Measurements from ENCODE around the gene GRM6.
A peak's percentile ranks its signal among the peaks of the same experiment; 100 is the strongest.

GRM6 gene

GRCh38 chr5:178994580-178995340 lies at the start of gene GRM6:
Gene GRM6 (minus strand): TSS chr5:178995320. CDS start chr5:178994944, 376 bp downstream.
- H3K4me1 Mint-ChIP-seq (ENCODE audit: low read depth) = peaks cover 4% of the 10 kb centered on the region
- H3K36me3 Mint-ChIP-seq = no peaks in the 10 kb centered on the region
- H3K27me3 Mint-ChIP-seq = peaks cover 15% of the 10 kb centered on the region
- H3K27ac Mint-ChIP-seq = no peak within 1 kb of the TSS
- H3K4me3 Mint-ChIP-seq = no peak within 1 kb of the TSS
- no peaks in the 10 kb centered on the region for H3K9me3 Mint-ChIP-seq (ENCODE audit: low read depth)

DNA sequence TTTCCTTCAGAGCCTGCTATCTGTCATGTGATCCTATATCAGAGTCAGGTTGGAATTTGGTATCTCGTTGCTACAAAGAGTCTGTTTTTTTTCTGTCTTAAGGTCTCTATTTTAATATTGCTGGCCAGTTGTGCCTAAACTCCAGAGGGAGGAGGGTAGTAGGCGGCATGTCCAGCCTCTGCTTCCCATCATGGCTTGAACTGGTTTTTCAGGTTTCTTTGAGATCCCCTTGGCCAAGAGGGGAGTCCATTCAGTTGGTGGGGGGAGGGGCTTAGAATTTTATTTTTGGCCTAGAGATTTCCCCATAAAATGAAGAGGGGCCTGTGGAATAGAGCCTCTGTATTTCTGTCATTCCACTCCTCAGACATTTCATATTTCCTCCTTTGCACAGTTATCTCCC lies 49.6 kb upstream of the GRM6 start:
- Mint-ChIP-seq H3K36me3 (peaks cover 17% of the 10 kb centered on the region), H3K27me3 (peaks cover 4% of the 10 kb centered on the region), H3K9me3 (ENCODE audit: low read depth) (peaks cover 21% of the 10 kb centered on the region), H3K27ac (no peak overlapping the region), H3K4me3 (no peak overlapping the region), H3K4me1 (ENCODE audit: low read depth) (no peaks in the 10 kb centered on the region)

- Mint-ChIP-seq H3K9me3 (ENCODE audit: low read depth) (peaks cover 58% of the 10 kb centered on the region), H3K27ac (no peak overlapping the region), H3K4me3 (no peak overlapping the region), H3K4me1 (ENCODE audit: low read depth) (peaks cover 3% of the 10 kb centered on the region), H3K36me3 (peaks cover 71% of the 10 kb centered on the region), H3K27me3 (no peaks in the 10 kb centered on the region)
Measured at GRCh38 chr5:179033004-179033580, 38.0 kb upstream of the GRM6 start.

DNA sequence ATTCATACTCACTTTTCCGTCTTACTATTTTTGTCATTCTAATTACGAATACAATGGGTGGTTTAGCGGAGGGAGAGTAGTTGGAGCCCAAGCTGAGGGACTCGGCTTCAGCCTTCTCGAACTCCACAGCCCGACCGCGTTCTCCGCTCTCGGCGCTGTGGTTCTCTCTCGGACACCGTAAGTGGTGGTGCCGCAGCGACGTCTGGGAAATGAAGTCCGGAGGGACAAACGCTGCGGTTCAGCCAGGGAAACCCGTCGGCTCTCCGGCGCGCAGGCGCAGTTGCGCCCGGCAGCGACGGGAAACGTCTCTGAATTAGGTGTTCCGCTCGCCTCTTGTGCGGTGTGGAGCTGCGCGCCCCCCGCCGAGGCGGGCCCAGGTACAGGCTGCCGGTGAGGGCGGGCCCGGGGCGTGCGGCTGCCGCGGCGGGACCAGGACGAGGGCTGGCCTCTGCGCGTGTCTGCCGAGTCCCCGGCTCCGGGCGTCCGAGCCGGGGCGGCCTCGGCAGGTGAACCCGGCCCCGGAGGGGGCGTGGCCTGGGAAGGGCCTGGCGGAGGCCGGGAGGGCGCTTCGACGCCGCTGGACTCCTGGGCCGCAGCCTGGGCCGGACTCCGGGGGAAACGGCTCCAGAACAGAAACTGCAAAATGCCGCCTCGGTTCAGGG lies 28.5 kb upstream of the GRM6 start, which contains the start of gene ZNF879:
TSS of gene ZNF879 (plus strand) at position 277 of the 662 bp plus-strand sequence. CDS start 1,201 bp downstream, outside the sequence.
- H3K4me3 Mint-ChIP-seq = peak within 1 kb of the TSS; percentile 99
- H3K4me1 Mint-ChIP-seq (ENCODE audit: low read depth) = peaks cover 15% of the 10 kb centered on the region
- peaks cover 2% of the 10 kb centered on the region for H3K27me3 Mint-ChIP-seq
- H3K27ac Mint-ChIP-seq = peak within 1 kb of the TSS; percentile 81
- peaks cover 22% of the 10 kb centered on the region for H3K36me3 Mint-ChIP-seq
- peaks cover 11% of the 10 kb centered on the region for H3K9me3 Mint-ChIP-seq (ENCODE audit: low read depth)

DNA sequence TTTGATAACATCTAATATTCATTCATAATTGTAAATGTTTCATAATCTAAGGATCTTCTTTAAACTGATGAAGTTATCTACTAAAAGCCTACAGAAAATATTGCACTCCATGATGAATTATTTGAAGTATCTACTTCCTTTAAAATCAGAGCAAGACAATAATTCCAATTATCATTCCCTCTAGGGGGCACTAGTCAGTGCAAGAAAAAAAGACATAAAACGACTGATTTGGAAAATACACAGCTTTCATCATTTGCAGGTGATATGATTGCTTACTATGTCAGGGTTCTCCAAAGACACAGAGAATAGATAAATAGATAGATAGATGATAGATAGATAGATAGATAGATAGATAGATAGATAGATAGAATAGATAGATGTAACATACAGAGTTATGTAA lies 13.5 kb upstream of the GRM6 start:
- Mint-ChIP-seq H3K4me1 (ENCODE audit: low read depth) (no peaks in the 10 kb centered on the region), H3K9me3 (ENCODE audit: low read depth) (peaks cover 37% of the 10 kb centered on the region), H3K4me3 (no peak overlapping the region), H3K36me3 (peaks cover 11% of the 10 kb centered on the region), H3K27me3 (peaks cover 13% of the 10 kb centered on the region), H3K27ac (no peak overlapping the region)

DNA sequence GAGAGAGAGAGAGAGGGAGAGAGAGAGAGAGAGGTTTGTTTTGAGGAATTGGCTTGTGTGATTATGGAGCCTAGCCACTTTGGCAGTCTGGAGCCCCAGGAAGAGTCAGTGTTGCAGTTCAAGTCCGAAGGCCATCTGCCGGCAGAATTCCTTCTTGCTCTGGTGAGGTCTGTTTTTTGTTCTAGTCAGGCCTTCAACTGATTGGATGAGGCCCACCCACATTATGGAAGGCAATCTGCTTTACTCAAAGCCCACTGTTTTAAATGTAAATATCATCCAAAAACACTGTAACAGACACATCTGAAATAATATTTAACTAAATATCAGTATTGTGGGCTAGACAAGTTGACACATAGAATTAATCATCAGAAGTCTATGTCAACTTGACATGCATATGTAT lies 11.4 kb upstream of the GRM6 start:
- H3K36me3 Mint-ChIP-seq = peaks cover 8% of the 10 kb centered on the region
- peaks cover 19% of the 10 kb centered on the region for H3K27me3 Mint-ChIP-seq
- peaks cover 28% of the 10 kb centered on the region for H3K9me3 Mint-ChIP-seq (ENCODE audit: low read depth)

GRCh38 chr5:178998441-178998840 lies 3.3 kb upstream of the GRM6 start:
- Mint-ChIP-seq H3K27ac (no peak overlapping the region), H3K27me3 (peaks cover 22% of the 10 kb centered on the region), H3K36me3 (no peaks in the 10 kb centered on the region), H3K4me1 (ENCODE audit: low read depth) (peaks cover 4% of the 10 kb centered on the region), H3K9me3 (ENCODE audit: low read depth) (no peaks in the 10 kb centered on the region), H3K4me3 (no peak overlapping the region)

More for the DNA sequence above, 11.4 kb upstream of the GRM6 start:
- Mint-ChIP-seq H3K27ac (no peak overlapping the region), H3K4me3 (no peak overlapping the region), H3K4me1 (ENCODE audit: low read depth) (no peaks in the 10 kb centered on the region)

GRCh38 chr5:178997191-178997590 lies 2.1 kb upstream of the GRM6 start:
- H3K4me3 Mint-ChIP-seq = no peak overlapping the region
- peaks cover 4% of the 10 kb centered on the region for H3K4me1 Mint-ChIP-seq (ENCODE audit: low read depth)
- no peak overlapping the region for H3K27ac Mint-ChIP-seq
- no peaks in the 10 kb centered on the region for H3K9me3 Mint-ChIP-seq (ENCODE audit: low read depth)
- H3K27me3 Mint-ChIP-seq = peaks cover 22% of the 10 kb centered on the region
- no peaks in the 10 kb centered on the region for H3K36me3 Mint-ChIP-seq

DNA sequence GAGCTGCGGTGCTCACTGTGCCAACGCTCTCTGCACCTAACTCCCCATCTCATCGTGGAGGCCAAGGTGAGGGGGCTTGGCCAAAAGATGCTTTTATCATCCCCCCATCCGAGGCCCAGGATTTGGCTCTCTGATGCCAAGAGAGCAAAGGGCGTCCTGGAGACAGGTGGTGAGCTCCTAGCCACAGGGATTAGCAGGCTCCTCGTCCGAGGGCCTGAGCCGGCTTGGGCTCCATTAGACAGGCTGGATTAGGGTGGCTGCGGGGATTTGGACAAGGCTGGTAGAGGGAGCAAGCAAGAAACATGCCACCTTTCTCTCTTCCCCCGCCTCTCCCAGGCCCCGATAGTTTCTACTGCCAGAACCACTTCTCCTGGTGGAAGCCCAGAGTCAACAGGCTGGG lies 1.0 kb upstream of the GRM6 start:
- peaks cover 22% of the 10 kb centered on the region for H3K27me3 Mint-ChIP-seq
- no peaks in the 10 kb centered on the region for H3K9me3 Mint-ChIP-seq (ENCODE audit: low read depth)

GRCh38 chr5:178995341-178995690 lies 196 bp upstream of the GRM6 start:
- H3K4me1 Mint-ChIP-seq (ENCODE audit: low read depth) = peaks cover 4% of the 10 kb centered on the region
- no peak overlapping the region for H3K27ac Mint-ChIP-seq
- no peak overlapping the region for H3K4me3 Mint-ChIP-seq
- H3K27me3 Mint-ChIP-seq = peaks cover 17% of the 10 kb centered on the region
- no peaks in the 10 kb centered on the region for H3K9me3 Mint-ChIP-seq (ENCODE audit: low read depth)
- H3K36me3 Mint-ChIP-seq = no peaks in the 10 kb centered on the region

More for the DNA sequence above, 1.0 kb upstream of the GRM6 start:
- no peak overlapping the region for H3K4me3 Mint-ChIP-seq
- peaks cover 4% of the 10 kb centered on the region for H3K4me1 Mint-ChIP-seq (ENCODE audit: low read depth)
- H3K27ac Mint-ChIP-seq = no peak overlapping the region
- no peaks in the 10 kb centered on the region for H3K36me3 Mint-ChIP-seq

- H3K27ac Mint-ChIP-seq = no peak overlapping the region
- no peak overlapping the region for H3K4me3 Mint-ChIP-seq
- no peaks in the 10 kb centered on the region for H3K36me3 Mint-ChIP-seq
- no peaks in the 10 kb centered on the region for H3K9me3 Mint-ChIP-seq (ENCODE audit: low read depth)
- peaks cover 4% of the 10 kb centered on the region for H3K4me1 Mint-ChIP-seq (ENCODE audit: low read depth)
- H3K27me3 Mint-ChIP-seq = peaks cover 15% of the 10 kb centered on the region
Measured at GRCh38 chr5:178993955-178994579, 1.1 kb downstream of the GRM6 start.

DNA sequence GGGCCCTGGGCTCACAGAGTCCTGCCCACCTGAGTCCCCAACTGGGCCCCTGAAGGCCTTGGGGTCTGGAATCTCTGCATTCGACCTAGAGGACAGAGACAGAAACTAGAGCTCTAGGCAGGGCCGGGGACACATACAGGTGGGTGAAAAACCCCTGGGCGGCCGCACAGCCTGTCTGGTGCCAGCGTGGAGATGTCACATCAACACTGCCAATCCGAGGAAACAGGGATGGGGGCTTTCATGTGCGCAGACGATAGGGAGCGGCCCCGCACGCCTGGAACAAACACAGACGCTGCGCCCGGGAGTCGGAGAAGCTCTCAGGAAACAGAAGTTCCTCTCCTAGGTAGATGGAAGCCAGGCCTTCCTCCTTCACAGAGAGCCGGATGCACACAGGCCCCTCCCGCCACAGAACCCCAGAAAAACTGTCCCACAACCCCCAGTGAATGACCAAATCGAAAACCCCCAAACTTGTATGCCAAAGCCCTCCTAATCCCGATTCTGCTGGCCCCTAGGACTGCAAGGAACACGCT lies 1.8 kb downstream of the GRM6 start:
- Mint-ChIP-seq H3K27me3 (peaks cover 15% of the 10 kb centered on the region), H3K4me1 (ENCODE audit: low read depth) (peaks cover 4% of the 10 kb centered on the region), H3K27ac (no peak overlapping the region), H3K36me3 (no peaks in the 10 kb centered on the region), H3K9me3 (ENCODE audit: low read depth) (no peaks in the 10 kb centered on the region), H3K4me3 (no peak overlapping the region)

DNA sequence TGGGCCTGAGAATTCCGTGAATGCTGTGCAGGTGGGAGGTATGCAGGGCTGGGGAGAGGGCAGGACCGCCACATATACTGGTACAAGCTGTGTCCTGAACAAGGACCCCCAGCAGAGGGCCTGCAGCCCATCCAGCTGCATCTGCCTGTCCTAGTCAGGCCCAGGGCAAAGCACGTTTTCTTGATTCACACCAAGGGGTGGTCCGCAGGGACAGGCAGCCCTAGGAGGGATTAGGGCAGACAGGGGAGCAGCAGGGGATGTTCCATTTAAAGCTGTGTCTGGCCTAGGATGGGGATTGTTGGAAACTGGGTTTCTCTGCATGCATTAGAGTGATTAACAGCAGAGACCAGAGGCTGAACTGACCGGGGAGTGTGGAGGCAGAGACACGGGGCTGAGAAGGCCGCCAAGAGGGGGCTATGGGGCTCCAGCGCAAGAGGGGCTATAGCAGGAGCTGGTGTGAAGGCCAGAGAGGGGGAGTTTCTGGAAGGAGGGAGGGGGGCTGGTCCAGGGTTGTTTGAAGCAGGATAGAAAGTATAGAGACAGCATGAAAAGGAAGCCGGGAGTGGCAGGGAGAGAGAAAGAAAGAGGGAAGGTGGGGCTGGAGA lies 2.7 kb downstream of the GRM6 start:
- H3K27me3 Mint-ChIP-seq = peaks cover 15% of the 10 kb centered on the region
- H3K27ac Mint-ChIP-seq = no peak overlapping the region
- H3K9me3 Mint-ChIP-seq (ENCODE audit: low read depth) = no peaks in the 10 kb centered on the region
- peaks cover 4% of the 10 kb centered on the region for H3K4me1 Mint-ChIP-seq (ENCODE audit: low read depth)
- H3K36me3 Mint-ChIP-seq = no peaks in the 10 kb centered on the region
- no peak overlapping the region for H3K4me3 Mint-ChIP-seq

Measured in activated naive CD8-positive, alpha-beta T cell (primary cell).